Endothelial cell of umbilical vein (primary cell): ENCODE results near the gene DENND1C.

Experiments
- CTCF ChIP-seq, 2 donors: IDR thresholded peaks; 1 replicate in 1 of 2; 2 replicates in 1 of 2; pipeline ENCODE4 v1.5.1; 2011; ENCODE audit warnings: low read length in 2 of 2, mild to moderate bottlenecking in 2 of 2, moderate library complexity in 2 of 2, control low read depth in 1 of 2, inconsistent platforms in 1 of 2, low read depth in 1 of 2; ENCODE audit not compliant: insufficient read depth in 1 of 2; ENCODE audit errors: extremely low read depth in 1 of 2
- EZH2 ChIP-seq: IDR thresholded peaks from 2 replicates; pipeline ENCODE4 v1.6.1; 2012; ENCODE audit warnings: borderline replicate concordance, low read depth, mild to moderate bottlenecking, moderate library complexity, low read length, inconsistent platforms; ENCODE audit not compliant: severe bottlenecking
- MAX ChIP-seq: IDR thresholded peaks from 2 replicates; pipeline ENCODE4 v1.6.1; 2011; ENCODE audit not compliant: insufficient read depth, insufficient read length
- MYC ChIP-seq: IDR thresholded peaks from one replicate; pipeline ENCODE4 v1.6.1; 2011; ENCODE audit warnings: mild to moderate bottlenecking, low read depth, low read length
- POLR2A ChIP-seq: IDR thresholded peaks from 2 replicates; pipeline ENCODE4 v1.6.1; 2012; ENCODE audit warnings: low read depth, mild to moderate bottlenecking, control low read depth, low read length
- POLR2AphosphoS5 ChIP-seq: IDR thresholded peaks from 2 replicates; pipeline ENCODE4 v1.6.1; 2012; ENCODE audit warnings: low read depth, mild to moderate bottlenecking, control low read depth, low read length, moderate library complexity; ENCODE audit not compliant: insufficient read depth

GRCh38 chr19:6452223-6452614 lies 29.4 kb downstream of the DENND1C start:
- no peak for TF ChIP-seq CTCF (IDR thresholded peaks at IDR 0.05; ENCODE audit: extremely low read depth in 1 of 2, insufficient read depth in 1 of 2, low read depth in 1 of 2, low read length in 2 of 2)
- no peak for TF ChIP-seq POLR2A
- no peak for TF ChIP-seq POLR2AphosphoS5
- TF ChIP-seq EZH2, result no peak
- TF ChIP-seq MAX, result no peak
- TF ChIP-seq MYC, result no peak
